SK-N-SH (cell line): Measurements from ENCODE around the gene CRTC1. TPM values are rescaled to one million over a fixed set of nuclear protein-coding genes. Genes with fewer than 3 reads are reported as not detected.
A peak's percentile ranks its signal among the peaks of the same experiment; 100 is the strongest.

ENCODE experiments used
- CTCF ChIA-PET: fragments of 300-600, 350-600 bp; formaldehyde crosslinking; extraction: SDS; loops from one replicate; lab custom pipeline; 2021; lab: Yijun Ruan, JAX
- POLR2A ChIA-PET: fragments of 350-600 bp; sonication (Branson Sonifier 250); formaldehyde crosslinking; extraction: SDS; loops from one replicate; lab custom pipeline; 2020; ENCODE audit warnings: antibody characterized with exemption, inconsistent platforms; lab: Yijun Ruan, JAX
- DNase-seq: peaks from one replicate; pipeline ENCODE4 v3.0.0; 2012
- H2AFZ ChIP-seq: fragments of 200-600 bp; sonication (generic); 2 replicates; pipeline ENCODE4 v1.8.1; 2016; ENCODE audit warnings: antibody characterized with exemption, mild to moderate bottlenecking, low read depth
- H3F3A ChIP-seq: fragments of 200-600 bp; sonication (generic); replicated peaks from 2 replicates; pipeline ENCODE3; 2016; ENCODE audit warnings: antibody characterized with exemption, mild to moderate bottlenecking; ENCODE audit not compliant: insufficient read depth
- H3K27ac ChIP-seq, 2 experiments: fragments of 200-500 bp in 1 of 2; fragments of 200-600 bp in 1 of 2; sonication (Bioruptor generic) in 1 of 2; sonication (generic), shearing (Covaris generic) in 1 of 2; 2 replicates each; pipeline versions ENCODE4 v1.5.1 to v1.6.1; 2014 to 2016; ENCODE audit warnings: low read depth in 2 of 2, inconsistent platforms in 1 of 2, low read length in 1 of 2, mild to moderate bottlenecking in 1 of 2, mixed read lengths in 1 of 2
- H3K27me3 ChIP-seq: fragments of 200-600 bp; sonication (generic), shearing (Covaris generic); 2 replicates; pipeline ENCODE4 v1.6.1; 2016; ENCODE audit warnings: mixed run types; ENCODE audit not compliant: insufficient read depth
- H3K36me3 ChIP-seq, 2 experiments: fragments of 200-500 bp in 1 of 2; fragments of 200-600 bp in 1 of 2; sonication (Bioruptor generic) in 1 of 2; sonication (generic) in 1 of 2; replicated peaks in 1 of 2; 2 replicates each; pipeline versions ENCODE3 to v1.5.1; 2014 to 2016; ENCODE audit warnings: low read length in 1 of 2, mild to moderate bottlenecking in 1 of 2; ENCODE audit not compliant: insufficient read depth in 2 of 2, control insufficient read depth in 1 of 2
- H3K4me1 ChIP-seq, 2 experiments: fragments of 200-500 bp in 1 of 2; fragments of 200-600 bp in 1 of 2; sonication (Bioruptor generic) in 1 of 2; sonication (generic), shearing (Covaris generic) in 1 of 2; 2 replicates each; pipeline versions ENCODE4 v1.5.1 to v1.6.1; 2014 to 2016; ENCODE audit warnings: low read depth in 1 of 2, low read length in 1 of 2, mixed run types in 1 of 2; ENCODE audit not compliant: insufficient read depth in 2 of 2, control insufficient read depth in 1 of 2
- H3K4me2 ChIP-seq: fragments of 200-600 bp; sonication (generic), shearing (Covaris generic); 2 replicates; pipeline ENCODE4 v1.6.1; 2017; ENCODE audit warnings: mixed run types
- H3K4me3 ChIP-seq, 2 experiments: fragments of 200-500 bp in 1 of 2; fragments of 200-600 bp in 1 of 2; sonication (Bioruptor generic) in 1 of 2; sonication (generic), shearing (Covaris generic) in 1 of 2; 2 replicates each; pipeline versions ENCODE4 v1.5.1 to v1.8.1; 2014 to 2016; ENCODE audit warnings: low read depth in 2 of 2, inconsistent platforms in 1 of 2, low read length in 1 of 2, mild to moderate bottlenecking in 1 of 2, mixed read lengths in 1 of 2, moderate library complexity in 1 of 2
- H3K79me2 ChIP-seq: fragments of 200-600 bp; sonication (generic); 2 replicates; pipeline ENCODE4 v1.8.1; 2017; ENCODE audit warnings: mild to moderate bottlenecking; ENCODE audit not compliant: insufficient read depth
- H3K9ac ChIP-seq: fragments of 200-600 bp; sonication (generic); 2 replicates; pipeline ENCODE4 v1.6.1; 2017; ENCODE audit warnings: mixed run types
- H3K9me2 ChIP-seq: fragments of 200-600 bp; sonication (generic); 2 replicates; pipeline ENCODE4 v1.6.1; 2017; ENCODE audit warnings: mixed run types
- H3K9me3 ChIP-seq: fragments of 200-600 bp; sonication (generic); 2 replicates; pipeline ENCODE4 v1.6.1; 2017; ENCODE audit warnings: mixed run types, mild to moderate bottlenecking, moderate library complexity
- H4K20me1 ChIP-seq: fragments of 200-600 bp; sonication (generic); 2 replicates; pipeline ENCODE4 v1.6.1; 2017; ENCODE audit warnings: mild to moderate bottlenecking, mixed run types; ENCODE audit not compliant: insufficient read depth
- ELF1 ChIP-seq: IDR thresholded peaks from 2 replicates; pipeline ENCODE4 v1.4.0; 2012
- EZH2phosphoT487 ChIP-seq: fragments of 200-600 bp; sonication (generic); IDR thresholded peaks from 2 replicates; pipeline ENCODE4 v1.6.1; 2017; ENCODE audit warnings: low read depth, mixed run types, mild to moderate bottlenecking, antibody characterized with exemption, moderate library complexity, borderline replicate concordance
- FOXJ3 ChIP-seq: sonication (generic); formaldehyde crosslinking; IDR thresholded peaks from 2 replicates; pipeline ENCODE4 v1.5.1; 2020; ENCODE audit warnings: mild to moderate bottlenecking, missing genetic modification reagents
- GABPA ChIP-seq: IDR thresholded peaks from 2 replicates; pipeline ENCODE4 v1.4.0; 2012; ENCODE audit warnings: low read depth, mild to moderate bottlenecking
- IRF3 ChIP-seq: fragments of 150-350 bp; IDR thresholded peaks from 2 replicates; pipeline ENCODE4 v1.6.1; 2016; ENCODE audit warnings: mild to moderate bottlenecking, low read depth, low read length
- MXI1 ChIP-seq: IDR thresholded peaks from 2 replicates; pipeline ENCODE4 v1.6.1; 2012; ENCODE audit warnings: mild to moderate bottlenecking, low read depth, low read length, improper control_type of control experiment
- NRF1 ChIP-seq: IDR thresholded peaks from 2 replicates; pipeline ENCODE4 v1.6.1; 2012; ENCODE audit warnings: low read depth, mild to moderate bottlenecking, low read length
- PBX3 ChIP-seq: IDR thresholded peaks from 2 replicates; pipeline ENCODE4; 2012
- POLR2AphosphoS5 ChIP-seq: IDR thresholded peaks from 2 replicates; pipeline ENCODE4 v1.6.1; 2012; ENCODE audit warnings: low read depth, low read length
- RAD21 ChIP-seq: IDR thresholded peaks from 2 replicates; pipeline ENCODE4 v1.6.1; 2012; ENCODE audit warnings: mild to moderate bottlenecking, low read length
- RCOR1 ChIP-seq: fragments of 150-350 bp; IDR thresholded peaks from 2 replicates; pipeline ENCODE4 v1.6.1; 2017; ENCODE audit warnings: antibody characterized with exemption, low read length
- REST ChIP-seq: IDR thresholded peaks from 2 replicates; pipeline ENCODE4 v1.6.1; 2012; ENCODE audit warnings: mild to moderate bottlenecking, low read depth, low read length, moderate library complexity
- RFX5 ChIP-seq: IDR thresholded peaks from 2 replicates; pipeline ENCODE4 v1.6.1; 2012; ENCODE audit warnings: mild to moderate bottlenecking, improper control_type of control experiment, low read length
- SIN3A ChIP-seq: IDR thresholded peaks from 2 replicates; pipeline ENCODE4 v1.6.1; 2012; ENCODE audit warnings: low read depth, mild to moderate bottlenecking, low read length, moderate library complexity, borderline replicate concordance
- TAF1 ChIP-seq: IDR thresholded peaks from 2 replicates; pipeline ENCODE4 v1.6.1; 2012; ENCODE audit warnings: low read depth, mild to moderate bottlenecking, low read length, moderate library complexity, borderline replicate concordance
- WGBS: methylation state at CpG from one replicate; pipeline ENCODE4 v1.1.6; 2017; ENCODE audit warnings: low lambda C conversion rate; 5-methylcytosine and 5-hydroxymethylcytosine counted together
- polyA plus RNA-seq, 3 experiments: library from polyadenylated mRNA; depleted of rRNA; stranded (reverse); fragments of >200 nt; gene quantifications; 2 replicates each; pipeline ENCODE4 v1.2.3, GENCODE V29; 2012

The CRTC1 gene
- polyA plus RNA-seq, 1 of the 3 experiments (the other 2 are of a cell fraction) = 5.0 TPM

GRCh38 chr19:18830488-18830887 is 147.0 kb downstream of the CRTC1 start (continued):
- no peak for TF ChIP-seq FOXJ3 (CRISPR knock-in tag)
- no peak for TF ChIP-seq RAD21
- TF ChIP-seq, all 33 proteins: peak for 0

- Histone ChIP-seq H3K27me3 (no peaks in the 10 kb centered on the region), H3K9me2 (no peaks in the 10 kb centered on the region), H2AFZ (peak within 1 kb of the TSS; percentile 92), H3F3A (no peaks in the 10 kb centered on the region), H3K79me2 (peaks cover 48% of the 10 kb centered on the region), H3K9ac (peak within 1 kb of the TSS; percentile 93), H3K27ac (peak within 1 kb of the TSS; percentile 54 to 80; a peak in 3 of 4 replicates)
- 0% methylated on average over 37 of the region's 96 CpGs for WGBS
- peak; percentile 97 for DNase-seq
- CTCF ChIA-PET = interaction anchor here (0.7 to 8.6 kb wide), 13 partner anchors 8 to 237 kb away, joined by 3 to 124 read pairs (median 4); no protein-coding TSS in a partner anchor
- peak; percentile 95 for TF ChIP-seq NRF1
- no peak for TF ChIP-seq RFX5
- no peak for TF ChIP-seq SIN3A
- TF ChIP-seq GABPA = peak; percentile 28; the same call in 1 of the 2 replicates
- no peak for TF ChIP-seq IRF3
- TF ChIP-seq MXI1 = peak; percentile 72; the same call in 1 of the 2 replicates
- 0 out of 2 replicates have a peak, but pooled peaks have one; percentile 5 for TF ChIP-seq RAD21
- no peak for TF ChIP-seq RCOR1
- TF ChIP-seq TAF1 = peak; percentile 85
- TF ChIP-seq PBX3 = no peak
- peak; percentile 14; the same call in 1 of the 2 replicates for TF ChIP-seq REST
- TF ChIP-seq POLR2AphosphoS5 = peak; percentile 84
- no peak for TF ChIP-seq EZH2phosphoT487
- no peak; the same call in 1 of the 2 replicates for TF ChIP-seq ELF1
- TF ChIP-seq, all 33 proteins: peak for 7
- H3K4me3 ChIP-seq = peak within 1 kb of the TSS; percentile 83 to 89
- peaks cover 7 to 18% of the 10 kb centered on the region in 2 experiments; a peak in 3 of 4 replicates for H3K4me1 ChIP-seq
- H3K36me3 ChIP-seq = peaks cover 5 to 9% of the 10 kb centered on the region in 2 experiments
- H3K4me2 ChIP-seq = peak within 1 kb of the TSS; percentile 100
- POLR2A ChIA-PET = interaction anchor here (0.5 to 2.0 kb wide), 6 partner anchors 9 to 352 kb away, joined by 3 to 9 read pairs (median 4); no protein-coding TSS in a partner anchor
- H3K9me3 ChIP-seq = peaks cover 6% of the 10 kb centered on the region; the same call in 1 of the 2 replicates
- H4K20me1 ChIP-seq = peaks cover 44% of the 10 kb centered on the region
Measured at GRCh38 chr19:18831524-18832305, 148.2 kb downstream of the CRTC1 start, which contains the start of gene UPF1. Gene UPF1 (plus strand): TSS chr19:18831959. CDS start chr19:18832210, 251 bp downstream.
